ENCODE results near the gene EFEMP1. TPM values are rescaled to one million over a fixed set of nuclear protein-coding genes. Genes with fewer than 3 reads are reported as not detected.

The EFEMP1 gene
- polyA plus RNA-seq, 1 experiment = 1,148 TPM

GRCh38 chr2:55883357-55883756 is 40.2 kb downstream of the EFEMP1 start:
- ChIA-PET CTCF (no interaction called here), POLR2A (no interaction called here)
- TF ChIP-seq, protein P1, sequence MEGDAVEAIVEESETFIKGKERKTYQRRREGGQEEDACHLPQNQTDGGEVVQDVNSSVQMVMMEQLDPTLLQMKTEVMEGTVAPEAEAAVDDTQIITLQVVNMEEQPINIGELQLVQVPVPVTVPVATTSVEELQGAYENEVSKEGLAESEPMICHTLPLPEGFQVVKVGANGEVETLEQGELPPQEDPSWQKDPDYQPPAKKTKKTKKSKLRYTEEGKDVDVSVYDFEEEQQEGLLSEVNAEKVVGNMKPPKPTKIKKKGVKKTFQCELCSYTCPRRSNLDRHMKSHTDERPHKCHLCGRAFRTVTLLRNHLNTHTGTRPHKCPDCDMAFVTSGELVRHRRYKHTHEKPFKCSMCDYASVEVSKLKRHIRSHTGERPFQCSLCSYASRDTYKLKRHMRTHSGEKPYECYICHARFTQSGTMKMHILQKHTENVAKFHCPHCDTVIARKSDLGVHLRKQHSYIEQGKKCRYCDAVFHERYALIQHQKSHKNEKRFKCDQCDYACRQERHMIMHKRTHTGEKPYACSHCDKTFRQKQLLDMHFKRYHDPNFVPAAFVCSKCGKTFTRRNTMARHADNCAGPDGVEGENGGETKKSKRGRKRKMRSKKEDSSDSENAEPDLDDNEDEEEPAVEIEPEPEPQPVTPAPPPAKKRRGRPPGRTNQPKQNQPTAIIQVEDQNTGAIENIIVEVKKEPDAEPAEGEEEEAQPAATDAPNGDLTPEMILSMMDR (IDR thresholded peaks at IDR 0.05; ENCODE audit: insufficient read depth, low read depth, low read length) = no peak
- no peak for DNase-seq (ENCODE audit: low read depth)
- no peak overlapping the region for H3K4me3 ChIP-seq (ENCODE audit: low read depth, low read length)
- H3K27me3 ChIP-seq (ENCODE audit: control insufficient read depth, insufficient read depth, low read length) = no peaks in the 10 kb centered on the region
- H3K36me3 ChIP-seq (ENCODE audit: control insufficient read depth, insufficient read depth, low read length) = peaks cover 8% of the 10 kb centered on the region

- Histone ChIP-seq H3K36me3 (ENCODE audit: control insufficient read depth, insufficient read depth, low read length) (peaks cover 8% of the 10 kb centered on the region), H3K4me3 (ENCODE audit: low read depth, low read length) (no peak overlapping the region), H3K27me3 (ENCODE audit: control insufficient read depth, insufficient read depth, low read length) (no peaks in the 10 kb centered on the region)
- ChIA-PET POLR2A (no interaction called here), CTCF (no interaction called here)
- TF ChIP-seq, protein P1 (IDR thresholded peaks at IDR 0.05; ENCODE audit: insufficient read depth, low read depth, low read length) = no peak
- no peak for DNase-seq (ENCODE audit: low read depth)
These were observed 40.6 kb downstream of the EFEMP1 start for GRCh38 chr2:55882954-55883353.

DNA sequence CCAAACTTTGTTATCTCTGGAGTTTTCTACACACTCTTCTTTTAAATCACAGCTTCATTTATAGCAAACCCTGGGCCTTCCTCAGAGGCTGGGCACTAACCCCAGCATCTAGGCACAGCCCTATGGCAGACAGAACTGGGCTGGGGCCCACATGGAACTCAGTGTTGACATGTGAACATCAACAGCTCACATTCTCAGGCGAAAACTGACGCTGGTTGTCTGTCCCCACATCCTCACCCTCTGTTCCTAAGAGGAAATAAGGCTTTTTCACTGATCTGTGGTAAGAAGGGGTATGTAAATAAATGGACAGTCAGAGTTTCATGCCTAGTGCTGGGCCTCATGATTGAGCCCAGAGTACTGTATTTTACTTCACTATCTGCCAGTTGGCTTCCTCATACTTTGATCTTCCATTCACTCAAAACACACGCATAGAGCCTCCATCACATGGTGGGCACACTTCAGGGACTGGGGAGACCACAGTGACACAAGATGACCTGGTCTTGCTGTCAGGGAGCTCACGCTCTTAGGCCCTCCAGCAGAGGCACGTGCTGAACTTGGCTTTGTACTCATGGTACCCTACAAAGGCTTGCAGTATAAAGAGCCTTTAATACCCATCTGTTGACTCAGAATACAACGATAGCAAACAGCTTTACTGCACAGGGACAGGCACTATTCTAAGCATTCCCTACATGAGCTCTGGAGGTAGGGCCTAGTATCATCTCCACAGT is 43.0 kb downstream of the EFEMP1 start:
- no peak for DNase-seq (ENCODE audit: low read depth)
- peaks cover 10% of the 10 kb centered on the region for H3K36me3 ChIP-seq (ENCODE audit: control insufficient read depth, insufficient read depth, low read length)

GRCh38 chr2:55879976-55880375 is 43.6 kb downstream of the EFEMP1 start:
- POLR2A ChIA-PET = interaction anchor here (0.6 kb wide), 1 partner anchor 13 kb away, joined by 5 read pairs; no protein-coding TSS in a partner anchor
- Histone ChIP-seq H3K27me3 (ENCODE audit: control insufficient read depth, insufficient read depth, low read length) (no peaks in the 10 kb centered on the region), H3K4me3 (ENCODE audit: low read depth, low read length) (no peak overlapping the region), H3K36me3 (ENCODE audit: control insufficient read depth, insufficient read depth, low read length) (peaks cover 10% of the 10 kb centered on the region)
- no peak for DNase-seq (ENCODE audit: low read depth)
- CTCF ChIA-PET = interaction anchor here (1.6 to 2.1 kb wide), 2 partner anchors 12 to 82 kb away, joined by 3 to 9 read pairs; no protein-coding TSS in a partner anchor
- TF ChIP-seq, protein P1 (IDR thresholded peaks at IDR 0.05; ENCODE audit: insufficient read depth, low read depth, low read length) = no peak

More for the DNA sequence above, 43.0 kb downstream of the EFEMP1 start:
- H3K4me3 ChIP-seq (ENCODE audit: low read depth, low read length) = no peak overlapping the region
- H3K27me3 ChIP-seq (ENCODE audit: control insufficient read depth, insufficient read depth, low read length) = no peaks in the 10 kb centered on the region
- CTCF ChIA-PET = interaction anchor here (1.5 to 2.1 kb wide), 3 partner anchors 12 to 81 kb away, joined by 3 to 9 read pairs (median 3); no protein-coding TSS in a partner anchor
- POLR2A ChIA-PET = interaction anchor here (0.6 kb wide), 1 partner anchor 14 kb away, joined by 5 read pairs; no protein-coding TSS in a partner anchor
- TF ChIP-seq, protein P1 (IDR thresholded peaks at IDR 0.05; ENCODE audit: insufficient read depth, low read depth, low read length) = no peak

DNA sequence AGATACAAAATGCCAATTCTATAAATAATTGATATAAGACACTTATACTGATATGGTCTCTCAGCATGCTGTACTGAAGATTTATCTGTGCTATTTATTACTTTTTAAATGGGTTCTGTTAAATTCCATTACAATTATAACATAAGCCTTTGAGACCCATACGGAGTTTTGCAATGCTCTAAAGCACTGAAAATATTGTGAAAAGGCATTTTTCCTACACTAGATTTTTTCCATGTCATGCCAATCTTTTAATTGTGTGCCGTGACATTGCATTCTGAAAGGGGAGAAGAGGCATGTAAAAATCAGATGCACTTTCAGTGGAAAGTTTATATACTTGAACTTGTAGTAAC is 46.5 kb downstream of the EFEMP1 start:
- H3K36me3 ChIP-seq (ENCODE audit: control insufficient read depth, insufficient read depth, low read length) = peaks cover 10% of the 10 kb centered on the region
- ChIA-PET CTCF (interaction anchor here (1.7 kb wide), 1 partner anchor 105 kb away, joined by 3 read pairs; no protein-coding TSS in a partner anchor), POLR2A (no interaction called here)
- no peak overlapping the region for H3K4me3 ChIP-seq (ENCODE audit: low read depth, low read length)
- TF ChIP-seq, protein P1 (IDR thresholded peaks at IDR 0.05; ENCODE audit: insufficient read depth, low read depth, low read length) = no peak
- no peaks in the 10 kb centered on the region for H3K27me3 ChIP-seq (ENCODE audit: control insufficient read depth, insufficient read depth, low read length)
- no peak for DNase-seq (ENCODE audit: low read depth)

Measured in BJ (cell line).